Stimulated activated CD4-positive, alpha-beta T cell treated with anti-CD3 and anti-CD28 coated beads, Interleukin-4, amount 100 ng/mL, for 48 hours (primary cell): ENCODE data around the gene ALX3.

Experiments
- DNase-seq, 2 donors: peaks; one replicate each; pipeline ENCODE4 v3.0.0-alpha.2; 2020; ENCODE audit warnings: low read depth in 2 of 2

The ALX3 gene

GRCh38 chr1:110065841-110066240 lies 4.6 kb downstream of the ALX3 start:
- no peak for DNase-seq

DNA sequence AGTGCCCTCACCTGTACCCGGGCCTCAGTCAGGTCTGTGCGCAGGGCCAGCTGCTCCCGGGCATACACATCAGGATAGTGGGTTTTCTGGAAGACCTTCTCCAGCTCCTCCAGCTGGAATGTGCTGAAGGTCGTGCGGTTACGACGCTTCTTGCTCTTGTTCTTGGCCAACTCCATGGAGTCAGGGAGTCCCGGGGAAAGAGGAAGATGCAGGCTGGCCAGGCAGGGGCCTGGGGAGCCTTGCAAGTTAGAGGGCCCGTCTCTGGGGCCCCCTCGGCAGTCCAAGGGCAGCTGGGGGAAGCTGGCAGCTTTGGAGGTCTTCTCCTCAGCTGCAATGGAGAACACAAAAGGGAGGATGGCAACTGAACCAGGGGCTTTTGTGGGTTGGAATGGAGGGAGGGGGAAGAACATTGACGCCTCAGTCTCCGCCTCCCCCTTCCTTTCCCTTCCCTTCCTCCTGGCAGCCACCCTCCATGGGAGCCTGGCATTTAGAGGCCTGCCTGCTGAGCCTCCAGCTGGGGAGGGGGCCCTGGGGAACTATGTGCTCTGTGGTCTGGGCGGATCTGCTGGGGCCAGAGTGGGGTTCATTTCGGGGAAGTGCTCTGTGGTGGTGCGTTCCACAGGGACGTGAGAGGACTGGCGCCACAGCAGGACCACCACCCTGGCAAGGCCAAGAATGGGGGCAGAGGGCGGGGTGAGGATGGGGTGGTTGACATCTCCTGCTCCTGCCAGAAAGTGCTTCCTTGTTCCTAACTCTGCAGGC lies 5.7 kb downstream of the ALX3 start:
- no peak for DNase-seq

GRCh38 chr1:110063781-110064180 lies 6.7 kb downstream of the ALX3 start:
- DNase-seq = no peak

DNA sequence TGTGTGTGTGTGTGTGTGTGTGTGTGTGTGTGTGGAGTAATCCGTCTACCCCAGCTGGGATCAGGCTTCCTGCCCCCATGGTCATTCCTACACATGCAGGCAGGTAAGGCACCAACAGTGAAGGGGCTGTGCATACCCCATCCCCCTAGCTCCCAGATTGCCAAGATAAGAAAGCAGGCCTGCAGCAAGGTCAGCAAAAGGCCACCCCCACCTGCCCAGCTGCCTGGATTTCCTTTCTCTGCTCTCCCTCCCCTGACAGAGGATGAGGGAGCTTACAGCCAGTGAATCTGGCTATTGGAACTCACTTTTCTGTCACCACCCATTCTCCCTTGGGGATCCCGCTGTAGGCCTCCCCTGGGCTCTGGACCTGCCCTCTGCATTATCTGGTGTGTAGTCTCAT lies 7.9 kb downstream of the ALX3 start:
- DNase-seq = no peak

DNA sequence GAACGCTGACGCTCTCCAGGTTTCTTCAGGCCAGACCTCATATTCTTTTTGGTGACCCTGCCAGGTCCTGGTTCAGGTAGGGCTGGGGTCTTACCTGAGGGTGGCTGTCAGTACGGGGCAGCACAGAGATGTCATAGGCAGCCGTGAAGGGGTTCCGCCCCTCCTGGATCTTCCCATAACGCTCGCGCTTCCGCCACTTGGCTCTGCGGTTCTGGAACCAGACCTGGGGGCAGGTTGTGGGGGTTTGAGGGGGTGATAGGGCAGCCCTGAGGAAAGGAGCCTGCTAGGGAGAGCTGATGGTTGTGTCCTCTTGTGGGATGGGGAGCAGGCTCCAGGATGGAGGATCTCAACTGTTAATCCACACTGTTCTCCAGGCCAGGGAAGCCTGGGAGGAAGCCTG lies 9.1 kb downstream of the ALX3 start:
- no peak for DNase-seq

DNA sequence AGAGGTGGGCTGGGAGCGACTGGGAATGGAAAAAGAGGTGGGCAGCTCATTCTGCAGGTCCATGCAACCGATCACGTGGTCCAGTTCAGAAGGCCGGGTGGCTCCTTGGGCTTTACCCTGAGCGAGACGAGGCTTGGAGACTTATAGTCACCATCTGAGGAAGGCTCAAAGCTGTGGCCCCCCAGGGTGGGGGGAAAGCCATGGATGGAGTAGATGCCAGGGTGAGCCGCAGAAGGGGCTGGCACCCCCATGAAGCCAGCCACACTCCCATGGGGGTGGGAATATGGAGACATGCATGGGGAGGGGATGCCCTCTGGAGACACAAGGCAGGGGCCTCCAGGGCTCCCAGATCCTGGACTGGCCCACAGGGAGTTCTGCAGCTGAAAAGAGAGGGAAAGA lies 9.8 kb downstream of the ALX3 start:
- no peak for DNase-seq

GRCh38 chr1:110060034-110060661 lies 10.3 kb downstream of the ALX3 start:
- DNase-seq = peak; percentile 76 to 87

- no peak for DNase-seq
These were observed 11.2 kb downstream of the ALX3 start for GRCh38 chr1:110059133-110059863.

GRCh38 chr1:110058591-110058990 lies 11.9 kb downstream of the ALX3 start:
- no peak for DNase-seq

GRCh38 chr1:110057963-110058518 lies 12.4 kb downstream of the ALX3 start:
- DNase-seq = no peak

- no peak for DNase-seq
These were observed 13.7 kb downstream of the ALX3 start for GRCh38 chr1:110056776-110057175.

DNA sequence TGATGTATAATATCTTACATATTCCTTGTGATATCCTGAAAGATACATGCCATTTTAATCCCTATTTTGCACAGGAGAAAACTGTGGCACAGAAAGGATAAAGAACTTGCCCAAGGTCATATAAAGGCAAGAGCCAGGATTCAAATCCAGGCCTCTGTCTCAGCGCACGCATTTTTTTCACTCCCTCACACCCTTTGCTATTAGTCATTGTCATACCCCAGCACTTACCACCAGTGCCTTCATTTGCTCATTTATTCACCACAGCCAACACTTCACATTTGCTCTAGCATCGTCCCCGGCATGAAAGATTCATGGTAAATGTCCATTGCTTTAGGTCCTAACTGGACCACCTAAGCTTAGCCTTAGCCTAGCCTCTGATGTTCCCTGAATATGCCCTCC lies 14.2 kb downstream of the ALX3 start:
- DNase-seq = no peak

GRCh38 chr1:110055493-110056284 lies 14.8 kb downstream of the ALX3 start:
- DNase-seq = no peak

- peak; percentile 55 to 73 for DNase-seq
These were observed 16.7 kb downstream of the ALX3 start for GRCh38 chr1:110053552-110054428.

DNA sequence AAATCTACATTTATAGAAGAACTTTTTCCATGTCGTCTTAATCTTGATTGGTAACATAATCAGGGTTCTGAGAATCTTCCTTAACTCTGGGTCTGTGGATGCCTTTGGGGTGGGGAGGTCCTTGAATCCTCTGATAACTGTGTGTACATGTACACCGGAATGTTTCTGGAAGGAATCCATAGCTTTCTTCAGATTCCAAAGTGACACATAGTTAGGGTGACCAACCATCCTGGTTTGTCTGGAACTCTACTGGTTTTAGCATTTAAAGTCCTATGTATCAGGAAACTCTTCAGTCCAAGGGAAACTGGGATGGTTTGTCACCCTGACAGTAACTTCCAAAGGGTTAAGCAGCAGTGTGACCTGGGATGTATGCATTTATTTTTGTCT lies 19.2 kb downstream of the ALX3 start:
- no peak for DNase-seq

- DNase-seq = no peak
These were observed 19.7 kb downstream of the ALX3 start for GRCh38 chr1:110050602-110051261.

GRCh38 chr1:110049801-110050601 lies 20.5 kb downstream of the ALX3 start:
- DNase-seq = no peak

DNA sequence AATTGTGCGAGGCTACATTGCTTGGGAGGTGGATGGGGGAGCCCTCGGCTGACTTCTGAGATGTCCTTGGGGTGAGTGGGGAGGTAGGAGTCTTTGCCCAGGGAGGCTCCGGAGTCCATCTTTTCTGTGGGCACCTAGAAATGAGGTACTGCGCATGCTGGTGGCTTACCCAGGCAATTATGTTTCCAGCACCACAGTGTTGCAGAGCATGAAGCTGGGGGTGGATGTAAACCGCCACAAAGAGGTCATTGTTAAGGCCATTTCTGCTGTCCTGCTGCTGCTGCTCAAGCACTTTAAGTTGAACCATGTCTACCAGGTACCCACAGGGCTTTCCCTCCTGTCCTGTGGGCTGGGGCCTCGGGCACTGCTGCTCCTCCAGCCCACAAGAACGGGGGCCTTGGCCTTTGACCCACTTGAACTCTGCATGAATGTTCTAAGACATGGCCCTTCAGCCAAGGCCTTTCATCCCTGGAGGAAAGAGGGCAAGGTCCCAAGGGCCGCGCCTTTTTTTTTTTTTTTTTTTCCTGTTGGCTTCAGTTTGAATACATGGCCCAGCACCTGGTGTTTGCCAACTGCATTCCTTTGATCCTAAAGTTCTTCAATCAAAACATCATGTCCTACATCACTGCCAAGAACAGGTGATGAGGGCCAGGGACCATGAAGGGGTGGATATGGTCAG lies 21.4 kb downstream of the ALX3 start:
- no peak for DNase-seq

- DNase-seq = no peak
These were observed 22.2 kb downstream of the ALX3 start for GRCh38 chr1:110048240-110048639.
